Left kidney (tissue), 2 donors: Measurements from ENCODE around the gene IMMP2L. TPM values are rescaled to one million over a fixed set of nuclear protein-coding genes. Genes with fewer than 3 reads are reported as not detected.
"Not testable (repeated sequence)": the region's sequence is repeated elsewhere in the genome, so short reads cannot be mapped to it uniquely, and the experiment has no call there.

Experiments used
- DNase-seq: peaks from one replicate; pipeline ENCODE4 v3.0.0-alpha.2; 2013
- polyA plus RNA-seq: library from polyadenylated mRNA; unstranded; fragments of 120-200 nt; gene quantifications from one replicate; pipeline ENCODE4 v1.2.1, GENCODE V29; 2013; ENCODE audit not compliant: insufficient read length

Gene IMMP2L
- polyA plus RNA-seq, 1 donor = 41.8 TPM

- no peak for DNase-seq
Observed at GRCh38 chr7:110988348-110988747, 573.9 kb downstream of the IMMP2L start.

DNA sequence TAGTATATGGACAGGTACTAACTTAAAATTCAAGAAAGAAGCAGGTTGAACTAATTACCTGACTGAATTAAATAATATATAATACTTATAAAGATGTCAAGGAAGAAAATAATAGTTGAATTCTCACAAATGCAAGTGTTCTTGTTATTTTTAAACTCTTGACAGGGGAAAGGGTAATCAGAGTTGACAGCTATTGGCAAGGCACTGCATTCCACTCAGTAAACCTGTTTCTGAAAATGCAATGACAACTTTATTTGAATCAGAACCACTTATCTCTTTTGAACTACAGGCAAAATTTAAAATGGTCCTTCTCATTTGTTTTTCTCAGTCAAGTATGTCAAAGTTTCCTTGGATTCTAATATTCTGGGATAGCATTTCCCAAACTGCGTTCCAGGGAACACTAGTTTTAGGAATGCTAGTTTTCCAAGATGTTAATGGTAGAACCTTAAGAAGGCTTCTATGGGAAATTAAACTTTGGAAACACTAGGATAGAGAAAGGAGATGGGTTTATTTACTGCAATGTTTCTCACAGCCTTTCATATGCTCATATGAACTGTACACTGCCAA is 575.1 kb downstream of the IMMP2L start:
- DNase-seq = no peak

- DNase-seq = no peak
Observed at GRCh38 chr7:110983822-110984456, 578.4 kb downstream of the IMMP2L start.

DNA sequence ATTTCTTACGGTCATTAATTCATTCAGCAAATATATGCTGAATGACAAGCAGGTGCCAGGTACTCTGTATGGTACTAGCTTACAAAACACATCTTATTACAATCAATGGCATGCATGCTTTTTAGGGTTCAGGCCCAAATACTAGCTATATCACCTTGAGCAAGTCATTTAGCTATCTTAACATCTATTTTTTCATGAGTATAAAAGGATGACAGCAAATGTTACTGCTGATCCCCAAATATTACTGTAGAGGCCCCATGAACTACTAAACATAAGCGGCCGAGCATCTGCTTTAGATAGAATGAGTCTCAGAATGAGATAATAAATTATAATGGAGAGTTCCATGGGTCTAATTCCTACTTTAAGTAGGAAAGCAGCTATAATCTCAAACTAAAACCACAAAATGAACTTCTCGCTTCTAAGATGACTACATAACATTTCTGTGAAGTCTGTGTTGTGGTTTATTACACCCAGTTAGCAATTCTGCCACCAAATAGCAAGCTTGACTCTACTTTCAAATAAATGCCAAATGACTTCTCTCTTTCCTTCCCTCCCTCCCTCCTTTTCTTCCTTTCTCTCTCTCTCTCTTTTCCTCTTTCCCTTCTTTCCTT is 585.1 kb downstream of the IMMP2L start:
- DNase-seq = no peak

DNA sequence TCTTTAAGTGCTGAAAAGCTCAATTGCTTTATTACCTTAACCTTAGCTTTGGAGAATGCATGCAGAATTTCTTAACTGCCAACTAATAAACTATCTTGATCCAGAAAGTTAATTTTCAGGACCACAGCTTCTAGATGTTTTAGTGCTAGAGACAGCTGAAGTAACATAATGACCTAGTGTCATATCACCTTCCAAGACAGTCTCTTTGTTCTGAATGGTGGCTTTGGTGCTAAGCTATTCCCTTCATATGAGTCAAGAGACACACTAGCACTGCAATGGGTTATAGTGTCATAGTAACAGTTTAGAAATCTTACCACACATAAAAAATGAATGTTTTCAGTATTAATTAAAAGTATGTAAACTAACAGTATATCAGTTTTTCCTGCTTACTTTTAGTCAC is 586.8 kb downstream of the IMMP2L start:
- DNase-seq = peak; percentile 11

DNA sequence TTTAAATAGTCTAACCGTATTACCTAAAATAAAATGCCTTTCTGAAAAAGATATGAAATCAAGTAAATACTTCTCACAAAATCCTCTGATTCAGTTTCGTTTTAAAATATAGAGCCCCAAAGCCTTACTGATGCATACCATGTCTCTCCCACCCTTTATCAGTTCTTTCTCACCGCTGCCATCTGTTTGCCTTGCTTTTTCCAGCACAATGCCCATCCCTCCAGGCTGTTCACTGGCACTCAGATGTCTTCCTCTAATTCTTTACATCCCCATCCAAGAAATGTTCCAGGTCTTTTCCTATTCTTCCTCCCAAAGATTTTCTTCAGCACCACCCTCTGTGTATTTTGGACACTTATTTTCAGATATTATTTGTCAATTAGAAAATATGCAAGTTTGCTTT is 587.9 kb downstream of the IMMP2L start:
- no peak for DNase-seq

DNA sequence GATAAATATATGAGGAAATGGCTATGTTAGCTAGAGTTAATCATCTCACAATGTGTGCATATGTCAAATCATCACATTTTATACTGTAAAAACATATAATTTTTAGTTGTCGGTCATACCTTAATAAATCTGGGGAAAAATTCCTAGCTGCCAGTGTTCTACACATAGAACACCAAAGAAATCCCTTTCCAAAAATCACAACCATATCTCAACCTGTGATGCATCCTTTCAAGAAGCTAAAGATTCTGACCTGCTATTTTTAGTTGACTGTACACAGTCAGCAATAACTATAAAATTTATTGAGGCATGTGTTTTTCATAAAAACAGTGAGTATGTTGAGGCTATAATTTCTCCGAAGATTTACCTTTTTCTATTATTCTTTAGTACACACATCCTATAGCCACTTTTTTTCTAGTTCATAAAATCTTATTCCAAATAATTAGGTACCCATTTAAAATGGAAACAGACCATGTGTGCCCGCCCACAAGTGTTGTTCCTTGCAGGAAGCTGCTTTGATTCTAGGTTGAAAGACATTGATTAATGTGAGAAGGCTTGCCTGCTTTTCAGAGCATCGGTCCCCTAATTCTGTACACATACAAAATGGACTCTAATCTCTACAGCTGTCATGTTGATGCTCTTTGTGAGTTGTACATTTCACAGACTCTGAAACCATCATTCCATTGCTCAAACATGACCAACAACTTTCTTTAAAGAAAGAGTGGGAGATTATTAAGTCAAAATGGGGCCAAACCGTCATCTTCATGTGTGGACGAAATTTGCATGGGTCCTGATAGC is 588.9 kb downstream of the IMMP2L start:
- DNase-seq = no peak

DNA sequence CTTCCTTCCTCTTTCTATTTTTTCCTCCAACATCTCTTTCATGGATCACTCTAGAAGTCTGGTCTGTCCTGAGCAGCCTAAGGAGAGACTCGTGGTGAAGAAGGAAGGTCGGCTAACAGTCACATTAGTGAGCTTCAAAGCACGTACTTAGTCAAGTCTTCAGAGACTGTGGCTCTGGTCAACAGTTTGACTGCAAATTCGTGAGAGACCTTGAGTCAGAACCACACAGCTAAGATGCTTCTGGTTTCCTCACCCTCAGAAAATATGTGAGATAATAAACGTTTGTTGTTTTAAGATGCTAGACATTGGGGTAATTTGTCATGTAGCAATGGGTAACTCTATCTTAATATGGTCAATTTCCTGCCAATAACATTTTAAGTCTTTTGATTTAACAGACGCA is 597.5 kb downstream of the IMMP2L start:
- no peak for DNase-seq

GRCh38 chr7:110962826-110963225 is 599.5 kb downstream of the IMMP2L start:
- no peak for DNase-seq

DNA sequence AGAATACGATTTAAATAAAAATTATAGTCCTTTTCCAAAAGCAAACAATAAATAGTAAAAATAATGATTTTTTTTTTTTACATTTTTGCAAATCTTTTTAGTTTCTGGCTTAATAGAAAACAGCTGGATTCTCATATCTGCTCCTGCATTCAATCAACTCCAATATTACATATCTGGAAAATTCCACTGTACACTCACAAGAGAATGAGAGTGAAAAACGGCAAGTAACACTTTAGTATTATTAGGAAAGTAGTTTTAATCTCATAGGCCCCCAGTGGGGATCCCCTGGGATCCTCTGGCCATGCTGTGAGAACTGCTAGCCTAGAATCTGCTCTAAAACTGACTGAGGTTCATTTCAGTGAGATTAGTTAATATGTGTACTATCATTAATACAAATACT is 599.9 kb downstream of the IMMP2L start:
- no peak for DNase-seq

DNA sequence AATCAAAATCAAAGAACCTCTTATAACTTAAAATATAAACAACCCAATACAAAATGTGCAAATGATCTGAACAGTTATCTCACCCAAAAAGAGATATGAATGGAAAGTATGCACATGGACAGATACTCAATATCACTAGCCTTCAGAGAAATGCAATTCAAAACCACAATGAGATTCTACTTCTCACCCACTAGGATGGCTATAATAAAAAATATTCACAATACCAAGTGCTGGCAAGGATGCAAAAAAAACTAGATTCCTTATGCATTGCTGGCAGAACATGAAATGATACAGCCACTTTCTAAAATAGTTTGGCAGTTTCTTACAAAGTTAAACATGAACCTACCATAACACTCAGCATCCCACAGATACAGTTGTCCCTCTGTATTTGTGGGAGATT is 601.5 kb downstream of the IMMP2L start:
- DNase-seq = no peak

- DNase-seq = no peak
Observed at GRCh38 chr7:110948280-110948679, 614.0 kb downstream of the IMMP2L start.

GRCh38 chr7:110947408-110947807 is 614.9 kb downstream of the IMMP2L start:
- DNase-seq = no peak

GRCh38 chr7:110944966-110945644 is 617.2 kb downstream of the IMMP2L start:
- no peak for DNase-seq

DNA sequence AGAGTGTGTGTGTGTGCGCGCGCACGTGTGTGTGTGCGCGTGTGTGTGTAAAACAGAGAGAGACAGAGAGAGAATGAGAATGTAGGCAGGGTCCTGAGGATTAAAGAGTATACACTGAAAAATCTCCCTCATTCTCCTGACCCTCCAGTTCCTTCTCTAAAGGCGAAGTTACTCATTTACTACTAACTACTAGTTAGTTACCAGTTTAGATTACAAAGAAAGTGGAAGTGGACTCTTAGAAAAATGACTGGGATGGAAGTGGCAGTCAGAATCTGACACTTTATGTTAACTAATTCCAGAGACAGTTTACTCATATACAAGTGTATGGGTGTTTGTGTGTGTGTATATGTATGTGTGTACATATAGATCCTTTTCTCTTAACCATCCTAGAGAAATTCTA is 617.8 kb downstream of the IMMP2L start:
- DNase-seq = no peak

DNA sequence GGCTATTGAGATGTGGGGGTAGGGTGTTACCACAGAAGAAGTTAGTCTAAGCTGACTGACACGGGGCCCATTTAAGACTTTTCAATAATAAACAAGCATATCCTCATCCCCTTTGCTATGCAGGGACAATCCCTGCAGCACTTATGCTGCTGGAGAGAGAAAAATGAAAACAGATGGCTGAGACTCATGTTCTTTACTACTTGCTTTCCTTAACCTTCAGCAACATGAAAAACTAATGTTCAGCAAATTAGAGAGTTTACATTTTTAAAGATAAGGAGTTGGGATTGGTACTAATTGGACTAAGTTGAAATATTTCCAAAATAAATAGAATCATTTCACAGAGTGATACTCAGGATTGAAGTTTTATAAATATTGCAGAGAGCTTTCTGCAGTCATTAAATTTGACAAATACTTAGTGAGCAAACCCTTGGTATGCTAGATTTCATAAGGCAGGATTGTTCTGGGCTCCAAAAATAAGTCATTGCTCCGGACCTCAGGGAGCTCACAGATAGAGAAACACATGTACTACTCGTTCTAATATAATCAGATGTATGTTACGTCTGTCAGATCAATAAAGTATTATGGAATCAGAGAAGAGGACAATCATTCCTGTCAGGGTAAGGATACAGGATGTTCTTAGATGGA is 618.5 kb downstream of the IMMP2L start:
- DNase-seq = no peak

GRCh38 chr7:110941385-110941784 is 620.9 kb downstream of the IMMP2L start:
- DNase-seq = no peak

- no peak for DNase-seq
Observed at GRCh38 chr7:110940756-110941155, 621.5 kb downstream of the IMMP2L start.

DNA sequence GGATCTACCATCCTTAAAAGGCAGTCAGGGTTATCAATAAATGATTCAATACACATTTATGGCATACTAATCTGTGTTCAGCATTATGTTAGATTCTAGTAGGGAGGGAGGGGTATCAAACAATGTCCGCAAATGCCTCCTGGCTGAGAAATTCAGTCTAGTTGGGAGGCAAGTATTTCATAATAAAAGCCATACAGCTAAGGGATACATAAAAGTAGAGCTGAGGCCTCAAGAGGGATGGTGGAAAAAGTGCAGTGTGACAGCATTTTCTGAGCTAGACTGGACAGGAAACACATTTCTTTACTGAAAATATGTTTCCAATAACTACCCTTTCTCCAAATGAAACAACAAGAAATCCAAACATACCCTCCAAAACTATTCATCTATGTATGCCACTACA is 624.1 kb downstream of the IMMP2L start:
- no peak for DNase-seq

- DNase-seq = not testable (repeated sequence)
Observed at GRCh38 chr7:110936665-110937064, 625.6 kb downstream of the IMMP2L start.

GRCh38 chr7:110929480-110930249 is 632.6 kb downstream of the IMMP2L start:
- no peak for DNase-seq
